ENCODE measurements around the gene LCN1.

Gene LCN1

GRCh38 chr9:135508211-135508820, 12.9 kb upstream of the LCN1 start:
- H3K27ac ChIP-seq (replicated peaks), result no peak overlapping the region
- DNase-seq (ENCODE audit: low read depth in 1 of 2, low spot score in 1 of 2), result no peak
- no peak overlapping the region for H3K4me3 ChIP-seq (replicated peaks; ENCODE audit: insufficient read depth, low read length)
- TF ChIP-seq GABPA (IDR thresholded peaks at IDR 0.05; ENCODE audit: low read depth) (no peak), POLR2AphosphoS5 (IDR thresholded peaks at IDR 0.05; ENCODE audit: low read depth) (no peak), SPI1 (IDR thresholded peaks at IDR 0.05; ENCODE audit: borderline replicate concordance, low read depth) (no peak)
- TF ChIP-seq, protein P1, sequence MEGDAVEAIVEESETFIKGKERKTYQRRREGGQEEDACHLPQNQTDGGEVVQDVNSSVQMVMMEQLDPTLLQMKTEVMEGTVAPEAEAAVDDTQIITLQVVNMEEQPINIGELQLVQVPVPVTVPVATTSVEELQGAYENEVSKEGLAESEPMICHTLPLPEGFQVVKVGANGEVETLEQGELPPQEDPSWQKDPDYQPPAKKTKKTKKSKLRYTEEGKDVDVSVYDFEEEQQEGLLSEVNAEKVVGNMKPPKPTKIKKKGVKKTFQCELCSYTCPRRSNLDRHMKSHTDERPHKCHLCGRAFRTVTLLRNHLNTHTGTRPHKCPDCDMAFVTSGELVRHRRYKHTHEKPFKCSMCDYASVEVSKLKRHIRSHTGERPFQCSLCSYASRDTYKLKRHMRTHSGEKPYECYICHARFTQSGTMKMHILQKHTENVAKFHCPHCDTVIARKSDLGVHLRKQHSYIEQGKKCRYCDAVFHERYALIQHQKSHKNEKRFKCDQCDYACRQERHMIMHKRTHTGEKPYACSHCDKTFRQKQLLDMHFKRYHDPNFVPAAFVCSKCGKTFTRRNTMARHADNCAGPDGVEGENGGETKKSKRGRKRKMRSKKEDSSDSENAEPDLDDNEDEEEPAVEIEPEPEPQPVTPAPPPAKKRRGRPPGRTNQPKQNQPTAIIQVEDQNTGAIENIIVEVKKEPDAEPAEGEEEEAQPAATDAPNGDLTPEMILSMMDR (IDR thresholded peaks at IDR 0.05; ENCODE audit: insufficient read depth, low read length), result no peak
- H3K27me3 ChIP-seq (ENCODE audit: insufficient read depth, poor library complexity, severe bottlenecking), result no peaks in the 10 kb centered on the region

DNA sequence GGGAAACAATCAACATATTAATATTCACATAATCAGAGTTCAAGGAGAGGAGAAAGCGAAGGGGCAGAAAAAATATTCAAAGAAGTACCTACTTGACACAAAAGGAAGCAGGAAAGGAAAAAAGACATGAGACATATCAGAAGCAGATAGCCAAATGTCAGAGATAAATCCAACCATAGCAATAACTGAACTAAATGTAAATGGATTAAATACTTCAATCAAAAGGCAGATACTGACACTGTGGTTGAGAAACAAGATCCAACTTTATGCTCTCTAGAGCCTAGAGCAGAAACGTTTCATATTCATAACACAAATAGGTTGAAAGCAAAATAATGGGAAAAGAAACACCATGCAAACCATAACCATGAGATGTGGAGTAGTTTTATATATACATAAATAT, 11.8 kb upstream of the LCN1 start:
- no peak for DNase-seq (ENCODE audit: low read depth in 1 of 2, low spot score in 1 of 2)
- H3K27ac ChIP-seq (replicated peaks), result no peak overlapping the region
- no peak overlapping the region for H3K4me3 ChIP-seq (replicated peaks; ENCODE audit: insufficient read depth, low read length)
- TF ChIP-seq, protein P1 (IDR thresholded peaks at IDR 0.05; ENCODE audit: insufficient read depth, low read length), result no peak
- TF ChIP-seq POLR2AphosphoS5 (IDR thresholded peaks at IDR 0.05; ENCODE audit: low read depth) (no peak), GABPA (IDR thresholded peaks at IDR 0.05; ENCODE audit: low read depth) (no peak), SPI1 (IDR thresholded peaks at IDR 0.05; ENCODE audit: borderline replicate concordance, low read depth) (no peak)
- TF ChIP-seq, protein P2, sequence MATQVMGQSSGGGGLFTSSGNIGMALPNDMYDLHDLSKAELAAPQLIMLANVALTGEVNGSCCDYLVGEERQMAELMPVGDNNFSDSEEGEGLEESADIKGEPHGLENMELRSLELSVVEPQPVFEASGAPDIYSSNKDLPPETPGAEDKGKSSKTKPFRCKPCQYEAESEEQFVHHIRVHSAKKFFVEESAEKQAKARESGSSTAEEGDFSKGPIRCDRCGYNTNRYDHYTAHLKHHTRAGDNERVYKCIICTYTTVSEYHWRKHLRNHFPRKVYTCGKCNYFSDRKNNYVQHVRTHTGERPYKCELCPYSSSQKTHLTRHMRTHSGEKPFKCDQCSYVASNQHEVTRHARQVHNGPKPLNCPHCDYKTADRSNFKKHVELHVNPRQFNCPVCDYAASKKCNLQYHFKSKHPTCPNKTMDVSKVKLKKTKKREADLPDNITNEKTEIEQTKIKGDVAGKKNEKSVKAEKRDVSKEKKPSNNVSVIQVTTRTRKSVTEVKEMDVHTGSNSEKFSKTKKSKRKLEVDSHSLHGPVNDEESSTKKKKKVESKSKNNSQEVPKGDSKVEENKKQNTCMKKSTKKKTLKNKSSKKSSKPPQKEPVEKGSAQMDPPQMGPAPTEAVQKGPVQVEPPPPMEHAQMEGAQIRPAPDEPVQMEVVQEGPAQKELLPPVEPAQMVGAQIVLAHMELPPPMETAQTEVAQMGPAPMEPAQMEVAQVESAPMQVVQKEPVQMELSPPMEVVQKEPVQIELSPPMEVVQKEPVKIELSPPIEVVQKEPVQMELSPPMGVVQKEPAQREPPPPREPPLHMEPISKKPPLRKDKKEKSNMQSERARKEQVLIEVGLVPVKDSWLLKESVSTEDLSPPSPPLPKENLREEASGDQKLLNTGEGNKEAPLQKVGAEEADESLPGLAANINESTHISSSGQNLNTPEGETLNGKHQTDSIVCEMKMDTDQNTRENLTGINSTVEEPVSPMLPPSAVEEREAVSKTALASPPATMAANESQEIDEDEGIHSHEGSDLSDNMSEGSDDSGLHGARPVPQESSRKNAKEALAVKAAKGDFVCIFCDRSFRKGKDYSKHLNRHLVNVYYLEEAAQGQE (IDR thresholded peaks at IDR 0.05; ENCODE audit: insufficient replicate concordance, low read depth), result no peak
- H3K27me3 ChIP-seq (ENCODE audit: insufficient read depth, poor library complexity, severe bottlenecking), result no peaks in the 10 kb centered on the region

DNA sequence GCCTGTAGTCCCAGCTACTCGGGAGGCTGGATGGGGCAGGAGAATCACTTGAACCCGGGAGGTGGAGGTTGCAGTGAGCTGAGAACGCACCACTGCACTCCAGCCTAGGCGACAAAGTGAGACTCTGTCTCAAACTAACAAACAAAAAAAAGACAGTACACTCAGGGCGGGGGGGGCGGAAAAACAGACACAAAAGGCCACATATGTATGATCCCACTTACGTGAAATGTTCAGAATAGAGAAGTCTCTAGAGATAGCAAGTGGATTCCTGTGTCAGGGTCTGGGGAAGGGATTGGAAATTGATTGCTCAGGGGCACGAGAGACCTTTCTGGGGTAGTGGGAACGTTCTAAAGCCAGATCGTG, 9.0 kb upstream of the LCN1 start:
- DNase-seq (ENCODE audit: low read depth in 1 of 2, low spot score in 1 of 2), result no peak
- TF ChIP-seq, protein P2 (IDR thresholded peaks at IDR 0.05; ENCODE audit: insufficient replicate concordance, low read depth), result no peak
- TF ChIP-seq, protein P1 (IDR thresholded peaks at IDR 0.05; ENCODE audit: insufficient read depth, low read length), result no peak
- no peak overlapping the region for H3K27ac ChIP-seq (replicated peaks)
- H3K27me3 ChIP-seq (ENCODE audit: insufficient read depth, poor library complexity, severe bottlenecking), result no peaks in the 10 kb centered on the region
- no peak overlapping the region for H3K4me3 ChIP-seq (replicated peaks; ENCODE audit: insufficient read depth, low read length)

GRCh38 chr9:135512904-135513303, 8.3 kb upstream of the LCN1 start:
- H3K4me3 ChIP-seq (replicated peaks; ENCODE audit: insufficient read depth, low read length), result no peak overlapping the region
- no peak for TF ChIP-seq SPI1 (IDR thresholded peaks at IDR 0.05; ENCODE audit: borderline replicate concordance, low read depth)
- TF ChIP-seq, protein P2 (IDR thresholded peaks at IDR 0.05; ENCODE audit: insufficient replicate concordance, low read depth), result no peak
- no peak for TF ChIP-seq GABPA (IDR thresholded peaks at IDR 0.05; ENCODE audit: low read depth)
- TF ChIP-seq POLR2AphosphoS5 (IDR thresholded peaks at IDR 0.05; ENCODE audit: low read depth), result no peak
- TF ChIP-seq, protein P1 (IDR thresholded peaks at IDR 0.05; ENCODE audit: insufficient read depth, low read length), result no peak
- no peak for DNase-seq (ENCODE audit: low read depth in 1 of 2, low spot score in 1 of 2)
- H3K27me3 ChIP-seq (ENCODE audit: insufficient read depth, poor library complexity, severe bottlenecking), result no peaks in the 10 kb centered on the region
- H3K27ac ChIP-seq (replicated peaks), result no peak overlapping the region

Data from HL-60 (cell line).